IMR-90 (cell line): ENCODE measurements around the gene PCID2. TPM values are rescaled to one million over a fixed set of nuclear protein-coding genes. Genes with fewer than 3 reads are reported as not detected.
A peak's percentile ranks its signal among the peaks of the same experiment; 100 is the strongest.

Experiments used
- ATAC-seq: fragments of 200-7000 bp; cut with Tn5 transposase; 2 replicates; pipeline ENCODE4 v1.9.1; 2020; ENCODE audit warnings: low read depth, mild to moderate bottlenecking, moderate library complexity
- BruUV-seq: library from RNA; stranded (reverse); fragments of 400-500 nt; replicated peaks from 2 replicates; lab custom pipeline; 2021; lab: Mats Ljungman, UMichigan
- CTCF ChIA-PET: fragments of 300-600 bp; formaldehyde crosslinking; extraction: SDS; loops from one replicate; lab custom pipeline; 2021; ENCODE audit warnings: antibody characterized with exemption; lab: Yijun Ruan, JAX
- POLR2A ChIA-PET: fragments of 300-600 bp; sonication (Branson Sonifier 250); formaldehyde crosslinking; loops from one replicate; lab custom pipeline; 2022; ENCODE audit warnings: antibody characterized with exemption; ENCODE audit not compliant: unreplicated experiment; lab: Charles Lee
- DNase-seq: peaks from one replicate; pipeline ENCODE4 v3.0.0; 2013
- H2AFZ ChIP-seq: replicated peaks from 2 replicates; pipeline ENCODE3; 2013; ENCODE audit warnings: low read length, mild to moderate bottlenecking; ENCODE audit not compliant: poor library complexity
- H2AK5ac ChIP-seq: 2 replicates; pipeline ENCODE4 v1.6.1; 2013; ENCODE audit warnings: low read depth, low read length, inconsistent platforms
- H2AK9ac ChIP-seq: replicated peaks from 2 replicates; pipeline ENCODE3; 2013; ENCODE audit warnings: mild to moderate bottlenecking, low read depth, low read length, moderate library complexity; ENCODE audit not compliant: poor library complexity
- H2BK120ac ChIP-seq: 2 replicates; pipeline ENCODE4 v1.6.1; 2013; ENCODE audit warnings: low read depth, low read length, inconsistent platforms
- H2BK15ac ChIP-seq: 3 replicates; pipeline ENCODE4 v1.6.1; 2013; ENCODE audit warnings: low read depth, low read length, inconsistent platforms
- H2BK20ac ChIP-seq: 2 replicates; pipeline ENCODE4 v1.6.1; 2013; ENCODE audit warnings: low read depth, mild to moderate bottlenecking, inconsistent platforms, low read length, moderate library complexity
- H2BK5ac ChIP-seq: 2 replicates; pipeline ENCODE4 v1.6.1; 2013; ENCODE audit warnings: mild to moderate bottlenecking, low read depth, low read length, inconsistent platforms; ENCODE audit not compliant: poor library complexity, severe bottlenecking
- H3K14ac ChIP-seq: replicated peaks from 2 replicates; pipeline ENCODE4 v1.6.1; 2013; ENCODE audit warnings: low read depth, low read length, inconsistent platforms
- H3K18ac ChIP-seq: 2 replicates; pipeline ENCODE4 v1.6.1; 2013; ENCODE audit warnings: low read depth, low read length, control low read depth
- H3K23ac ChIP-seq: 2 replicates; pipeline ENCODE4 v1.6.1; 2013; ENCODE audit warnings: low read depth, low read length, inconsistent platforms
- H3K27ac ChIP-seq: 2 replicates; pipeline ENCODE4 v1.5.1; 2013; ENCODE audit warnings: mild to moderate bottlenecking, control low read depth, low read length; ENCODE audit not compliant: insufficient read depth
- H3K27me3 ChIP-seq: 2 replicates; pipeline ENCODE4 v1.6.1; 2013; ENCODE audit warnings: low read length; ENCODE audit not compliant: control insufficient read depth, insufficient read depth
- H3K36me3 ChIP-seq: 2 replicates; pipeline ENCODE4 v1.6.1; 2013; ENCODE audit warnings: low read length, mixed read lengths; ENCODE audit not compliant: control insufficient read depth, insufficient read depth
- H3K4ac ChIP-seq: 2 replicates; pipeline ENCODE4 v1.6.1; 2013; ENCODE audit warnings: low read depth, low read length, inconsistent platforms
- H3K4me1 ChIP-seq: 2 replicates; pipeline ENCODE4 v1.6.1; 2013; ENCODE audit warnings: low read length, mixed read lengths; ENCODE audit not compliant: control insufficient read depth, insufficient read depth
- H3K4me2 ChIP-seq: 2 replicates; pipeline ENCODE4 v1.6.1; 2013; ENCODE audit warnings: low read depth, mild to moderate bottlenecking, control low read depth, low read length, moderate library complexity
- H3K4me3 ChIP-seq: 2 replicates; pipeline ENCODE4 v1.5.1; 2013; ENCODE audit warnings: low read depth, mild to moderate bottlenecking, control low read depth, low read length, moderate library complexity; ENCODE audit not compliant: insufficient read depth
- H3K56ac ChIP-seq: 2 replicates; pipeline ENCODE4 v1.6.1; 2013; ENCODE audit warnings: low read length, inconsistent platforms; ENCODE audit not compliant: insufficient read depth; ENCODE audit errors: extremely low read depth
- H3K79me1 ChIP-seq, 2 experiments: 2 replicates each; pipeline ENCODE4 v1.6.1; 2013; ENCODE audit warnings: low read length in 2 of 2, inconsistent platforms in 1 of 2, low read depth in 1 of 2
- H3K9ac ChIP-seq: 2 replicates; pipeline ENCODE4 v1.6.1; 2013; ENCODE audit warnings: low read depth, low read length, control low read depth
- H3K9me1 ChIP-seq: 2 replicates; pipeline ENCODE4 v1.6.1; 2013; ENCODE audit warnings: low read length, inconsistent platforms; ENCODE audit not compliant: insufficient read depth
- H3K9me3 ChIP-seq: 2 replicates; pipeline ENCODE4 v1.6.1; 2013; ENCODE audit warnings: low read length; ENCODE audit not compliant: control insufficient read depth, insufficient read depth
- H4K20me1 ChIP-seq: 2 replicates; pipeline ENCODE4 v1.6.1; 2013; ENCODE audit warnings: low read length, inconsistent platforms; ENCODE audit not compliant: insufficient read depth
- H4K5ac ChIP-seq: 2 replicates; pipeline ENCODE4 v1.6.1; 2013; ENCODE audit warnings: mild to moderate bottlenecking, low read depth, low read length, control low read depth
- H4K8ac ChIP-seq, 2 experiments: 2 replicates each; pipeline ENCODE4 v1.6.1; 2013; ENCODE audit warnings: low read depth in 2 of 2, low read length in 2 of 2, control low read depth in 1 of 2, inconsistent platforms in 1 of 2
- H4K91ac ChIP-seq: 2 replicates; pipeline ENCODE4 v1.6.1; 2013; ENCODE audit warnings: low read depth, low read length, inconsistent platforms; ENCODE audit not compliant: insufficient read depth
- BHLHE40 ChIP-seq: fragments of 150-350 bp; IDR thresholded peaks from 2 replicates; pipeline ENCODE4 v1.6.1; 2016; ENCODE audit warnings: mild to moderate bottlenecking, low read depth, low read length
- CEBPB ChIP-seq: IDR thresholded peaks from 2 replicates; pipeline ENCODE4 v1.6.1; 2012; ENCODE audit warnings: low read depth, low read length, improper control_type of control experiment
- CHD1 ChIP-seq: IDR thresholded peaks from 2 replicates; pipeline ENCODE4 v1.6.1; 2012; ENCODE audit warnings: low read depth, low read length, improper control_type of control experiment
- FOS ChIP-seq: fragments of 150-350 bp; IDR thresholded peaks from 2 replicates; pipeline ENCODE4 v1.6.1; 2016; ENCODE audit warnings: low read depth, low read length
- MAFK ChIP-seq: IDR thresholded peaks from 2 replicates; pipeline ENCODE4 v1.6.1; 2012; ENCODE audit warnings: low read depth, low read length, improper control_type of control experiment
- MAZ ChIP-seq: IDR thresholded peaks from 2 replicates; pipeline ENCODE4 v1.6.1; 2012; ENCODE audit warnings: low read depth, mild to moderate bottlenecking, low read length, improper control_type of control experiment, moderate library complexity, borderline replicate concordance
- MXI1 ChIP-seq: IDR thresholded peaks from 2 replicates; pipeline ENCODE4 v1.6.1; 2012; ENCODE audit warnings: low read depth, mild to moderate bottlenecking, low read length, moderate library complexity, borderline replicate concordance
- NFE2L2 ChIP-seq: fragments of 150-350 bp; IDR thresholded peaks from 2 replicates; pipeline ENCODE4 v1.6.1; 2016; ENCODE audit warnings: low read depth, mild to moderate bottlenecking, low read length
- POLR2A ChIP-seq: IDR thresholded peaks from 2 replicates; pipeline ENCODE4 v1.6.1; 2012; ENCODE audit warnings: mild to moderate bottlenecking, low read depth, low read length
- RAD21 ChIP-seq: IDR thresholded peaks from 2 replicates; pipeline ENCODE4 v1.6.1; 2012; ENCODE audit warnings: low read length, improper control_type of control experiment
- RCOR1 ChIP-seq: IDR thresholded peaks from 2 replicates; pipeline ENCODE4 v1.6.1; 2012; ENCODE audit warnings: mild to moderate bottlenecking, low read length, improper control_type of control experiment; ENCODE audit not compliant: insufficient replicate concordance
- RFX5 ChIP-seq: IDR thresholded peaks from 2 replicates; pipeline ENCODE4 v1.8.0; 2012; ENCODE audit warnings: low read depth, mild to moderate bottlenecking, low read length, moderate library complexity
- SMC3 ChIP-seq: fragments of 150-350 bp; IDR thresholded peaks from 2 replicates; pipeline ENCODE4 v1.6.1; 2016; ENCODE audit warnings: low read depth, mild to moderate bottlenecking, antibody characterized with exemption, low read length, moderate library complexity
- WGBS, 2 experiments: methylation state at CpG; one replicate each; pipeline versions ENCODE4 v1.1.5 to v1.1.7; 2013; ENCODE audit warnings: missing lambda C conversion rate in 2 of 2; ENCODE audit not compliant: insufficient read length in 1 of 2; ENCODE audit errors: extremely low coverage in 2 of 2; 5-methylcytosine and 5-hydroxymethylcytosine counted together
- dilution Hi-C: fragments of 300-500 bp; cut with HindIII; formaldehyde crosslinking; loops from one replicate; pipeline ENCODE4 v1.14.3; 2018; ENCODE audit warnings: low sequenced_read_pairs; ENCODE audit not compliant: unreplicated experiment
- in situ Hi-C: fragments of 300-500 bp; cut with MboI; formaldehyde crosslinking; loops from 3 replicates; pipeline ENCODE4 v1.14.3; 2019; ENCODE audit warnings: low sequenced_read_pairs, inconsistent platforms, mixed read lengths
- intact Hi-C: fragments of 100-400 bp; cut with micrococcal nuclease; formaldehyde crosslinking; loops from 2 replicates; pipeline ENCODE4 v1.10.0; 2022
- polyA plus RNA-seq, 3 experiments: library from polyadenylated mRNA; depleted of rRNA; stranded (reverse); fragments of >200 nt; gene quantifications; 2 replicates each; pipeline ENCODE4 v1.2.3, GENCODE V29; 2012; ENCODE audit warnings: low replicate concordance in 1 of 3
- total RNA-seq: library from RNA; depleted of rRNA; stranded (reverse); fragments of >200 nt; gene quantifications from 2 replicates; pipeline ENCODE4 v1.2.3, GENCODE V29; 2012
- TF ChIP-seq, protein P1 (sequence below): fragments of 150-350 bp; IDR thresholded peaks from 2 replicates; pipeline ENCODE4 v1.6.1; 2016; ENCODE audit warnings: low read depth, mild to moderate bottlenecking, low read length, moderate library complexity, borderline replicate concordance
- TF ChIP-seq, protein P2 (sequence below): fragments of 150-350 bp; IDR thresholded peaks from 2 replicates; pipeline ENCODE4 v1.6.1; 2017; ENCODE audit warnings: mild to moderate bottlenecking, antibody characterized with exemption, low read length, low read depth
- TF ChIP-seq, protein P3 (sequence below): conservative IDR thresholded peaks from 2 replicates; pipeline ENCODE4 v1.5.1; 2012; ENCODE audit warnings: mild to moderate bottlenecking, low read depth, low read length, improper control_type of control experiment

PCID2 gene
- total and polyA plus RNA-seq, 2 of the 4 experiments (the other 2 are of a cell fraction): 83.5 to 90.9 TPM

- POLR2A ChIA-PET: no interaction called here
- peak overlapping the region; percentile 21 for H2AFZ ChIP-seq
- H3K27ac ChIP-seq: no peak overlapping the region
- H3K27me3 ChIP-seq: 0 out of 2 replicates have a peak, but pooled peaks cover 2% of the 10 kb centered on the region
- CTCF ChIA-PET: no interaction called here
- DNase-seq (no peak), ATAC-seq (no peak)
- 40% methylated on average over 1 of the region's 9 CpGs; no CpG with 5 or more reads in 1 of the 2 experiments for WGBS, 2 experiments
- no peaks in the 10 kb centered on the region for H3K4me1 ChIP-seq
- no peak overlapping the region for H3K4ac ChIP-seq
- H2BK120ac ChIP-seq: no peak overlapping the region
- in situ Hi-C loops (no loop called here), intact Hi-C loops (no loop called here), dilution Hi-C loops (no loop called here)
- BruUV-seq: no TSS peak
- no peaks in the 10 kb centered on the region for H3K9me3 ChIP-seq
- no peak overlapping the region for H4K5ac ChIP-seq
- H3K4me2 ChIP-seq: no peak overlapping the region
- H3K18ac ChIP-seq: no peak overlapping the region
- H2BK20ac ChIP-seq: no peak overlapping the region
- H3K9ac ChIP-seq: no peak overlapping the region
- TF ChIP-seq MAFK (no peak), RAD21 (no peak), FOS (no peak), RCOR1 (no peak), MAZ (no peak), SMC3 (no peak), NFE2L2 (no peak), CEBPB (no peak), RFX5 (no peak), CHD1 (no peak), MXI1 (no peak), BHLHE40 (no peak), POLR2A (no peak)
- TF ChIP-seq, protein P1, sequence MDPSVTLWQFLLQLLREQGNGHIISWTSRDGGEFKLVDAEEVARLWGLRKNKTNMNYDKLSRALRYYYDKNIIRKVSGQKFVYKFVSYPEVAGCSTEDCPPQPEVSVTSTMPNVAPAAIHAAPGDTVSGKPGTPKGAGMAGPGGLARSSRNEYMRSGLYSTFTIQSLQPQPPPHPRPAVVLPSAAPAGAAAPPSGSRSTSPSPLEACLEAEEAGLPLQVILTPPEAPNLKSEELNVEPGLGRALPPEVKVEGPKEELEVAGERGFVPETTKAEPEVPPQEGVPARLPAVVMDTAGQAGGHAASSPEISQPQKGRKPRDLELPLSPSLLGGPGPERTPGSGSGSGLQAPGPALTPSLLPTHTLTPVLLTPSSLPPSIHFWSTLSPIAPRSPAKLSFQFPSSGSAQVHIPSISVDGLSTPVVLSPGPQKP: no peak
- TF ChIP-seq, protein P2, sequence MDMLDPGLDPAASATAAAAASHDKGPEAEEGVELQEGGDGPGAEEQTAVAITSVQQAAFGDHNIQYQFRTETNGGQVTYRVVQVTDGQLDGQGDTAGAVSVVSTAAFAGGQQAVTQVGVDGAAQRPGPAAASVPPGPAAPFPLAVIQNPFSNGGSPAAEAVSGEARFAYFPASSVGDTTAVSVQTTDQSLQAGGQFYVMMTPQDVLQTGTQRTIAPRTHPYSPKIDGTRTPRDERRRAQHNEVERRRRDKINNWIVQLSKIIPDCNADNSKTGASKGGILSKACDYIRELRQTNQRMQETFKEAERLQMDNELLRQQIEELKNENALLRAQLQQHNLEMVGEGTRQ: no peak
- TF ChIP-seq, protein P3, sequence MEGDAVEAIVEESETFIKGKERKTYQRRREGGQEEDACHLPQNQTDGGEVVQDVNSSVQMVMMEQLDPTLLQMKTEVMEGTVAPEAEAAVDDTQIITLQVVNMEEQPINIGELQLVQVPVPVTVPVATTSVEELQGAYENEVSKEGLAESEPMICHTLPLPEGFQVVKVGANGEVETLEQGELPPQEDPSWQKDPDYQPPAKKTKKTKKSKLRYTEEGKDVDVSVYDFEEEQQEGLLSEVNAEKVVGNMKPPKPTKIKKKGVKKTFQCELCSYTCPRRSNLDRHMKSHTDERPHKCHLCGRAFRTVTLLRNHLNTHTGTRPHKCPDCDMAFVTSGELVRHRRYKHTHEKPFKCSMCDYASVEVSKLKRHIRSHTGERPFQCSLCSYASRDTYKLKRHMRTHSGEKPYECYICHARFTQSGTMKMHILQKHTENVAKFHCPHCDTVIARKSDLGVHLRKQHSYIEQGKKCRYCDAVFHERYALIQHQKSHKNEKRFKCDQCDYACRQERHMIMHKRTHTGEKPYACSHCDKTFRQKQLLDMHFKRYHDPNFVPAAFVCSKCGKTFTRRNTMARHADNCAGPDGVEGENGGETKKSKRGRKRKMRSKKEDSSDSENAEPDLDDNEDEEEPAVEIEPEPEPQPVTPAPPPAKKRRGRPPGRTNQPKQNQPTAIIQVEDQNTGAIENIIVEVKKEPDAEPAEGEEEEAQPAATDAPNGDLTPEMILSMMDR: no peak
- no peaks in the 10 kb centered on the region; the same call in 1 of the 2 replicates for H3K9me1 ChIP-seq
- no peak overlapping the region for H2AK5ac ChIP-seq
- no peak overlapping the region for H4K8ac ChIP-seq
- H3K56ac ChIP-seq: no peak overlapping the region
- H3K14ac ChIP-seq: no peak overlapping the region
- H3K79me1 ChIP-seq: no peaks in the 10 kb centered on the region
- no peak overlapping the region for H3K23ac ChIP-seq
- no peak overlapping the region for H4K91ac ChIP-seq
- H3K36me3 ChIP-seq: no peaks in the 10 kb centered on the region
- no peaks in the 10 kb centered on the region for H4K20me1 ChIP-seq
- H2AK9ac ChIP-seq: no peak overlapping the region
- no peak overlapping the region for H2BK15ac ChIP-seq
- H3K4me3 ChIP-seq: no peak overlapping the region
- no peak overlapping the region for H2BK5ac ChIP-seq
Measured at GRCh38 chr13:113146750-113147149, 61.7 kb downstream of the PCID2 start.
